ENCODE measurements around the gene ZNF554. TPM values are rescaled to one million over a fixed set of nuclear protein-coding genes. Genes with fewer than 3 reads are reported as not detected.

ZNF554 gene
- 1 to 10 TPM; 2.3 to 9.8 (median 5.6) TPM for total RNA-seq

- H3K4me1 ChIP-seq: peaks cover 18% of the 10 kb centered on the region
- WGBS: 1% methylated on average over 16 of the region's 64 CpGs
These were observed at the start of gene ZNF554 for GRCh38 chr19:2819540-2820111. TSS of gene ZNF554 (plus strand) at chr19:2819868. CDS start at chr19:2820072, 204 bp downstream.

GRCh38 chr19:2770055-2771013 is 49.3 kb upstream of the ZNF554 start:
- TF ChIP-seq EP300 (IDR thresholded peaks at IDR 0.05): no peak
- no peak for TF ChIP-seq POLR2A (IDR thresholded peaks at IDR 0.05)
- no peak for TF ChIP-seq CTCF (IDR thresholded peaks at IDR 0.05)
- TF ChIP-seq POLR2AphosphoS5 (IDR thresholded peaks at IDR 0.05): no peak
- Histone ChIP-seq H3K27ac (no peak overlapping the region), H3K4me1 (peaks cover 16% of the 10 kb centered on the region), H3K36me3 (peaks cover 37% of the 10 kb centered on the region), H3K27me3 (no peaks in the 10 kb centered on the region), H3K9me3 (no peaks in the 10 kb centered on the region), H3K4me3 (no peak overlapping the region)
- 74% methylated on average over 29 of the region's 40 CpGs for WGBS
- no peak for DNase-seq (ENCODE audit: low spot score in 2 of 2)

More at GRCh38 chr19:2819540-2820111, at the start of gene ZNF554:
- DNase-seq (ENCODE audit: low spot score in 2 of 2): peak; percentile 97 to 98
- peak within 1 kb of the TSS; percentile 59 for H3K27ac ChIP-seq
- H3K9me3 ChIP-seq: no peaks in the 10 kb centered on the region
- H3K36me3 ChIP-seq: peaks cover 7% of the 10 kb centered on the region
- no peaks in the 10 kb centered on the region for H3K27me3 ChIP-seq
- peak within 1 kb of the TSS; percentile 100 for H3K4me3 ChIP-seq
- TF ChIP-seq CTCF (IDR thresholded peaks at IDR 0.05) (peak; percentile 91 to 97), POLR2A (IDR thresholded peaks at IDR 0.05) (no peak)

- H3K27ac ChIP-seq: no peak overlapping the region
- peaks cover 19% of the 10 kb centered on the region for H3K4me1 ChIP-seq
- TF ChIP-seq POLR2A (IDR thresholded peaks at IDR 0.05) (no peak), CTCF (IDR thresholded peaks at IDR 0.05) (no peak), EP300 (IDR thresholded peaks at IDR 0.05) (no peak), POLR2AphosphoS5 (IDR thresholded peaks at IDR 0.05) (no peak)
- peaks cover 23% of the 10 kb centered on the region for H3K36me3 ChIP-seq
- no peak for DNase-seq (ENCODE audit: low spot score in 2 of 2)
- no peaks in the 10 kb centered on the region for H3K9me3 ChIP-seq
- WGBS: 85% methylated on average over 25 of the region's 29 CpGs
- H3K27me3 ChIP-seq: no peaks in the 10 kb centered on the region
- H3K4me3 ChIP-seq: no peak overlapping the region
These were observed 47.6 kb upstream of the ZNF554 start for GRCh38 chr19:2771786-2772674.

GRCh38 chr19:2774083-2774679 is 45.5 kb upstream of the ZNF554 start:
- Histone ChIP-seq H3K36me3 (peaks cover 14% of the 10 kb centered on the region), H3K4me3 (no peak overlapping the region), H3K27ac (no peak overlapping the region), H3K4me1 (peaks cover 22% of the 10 kb centered on the region), H3K27me3 (no peaks in the 10 kb centered on the region), H3K9me3 (no peaks in the 10 kb centered on the region)
- WGBS: 84% methylated on average over 30 of the region's 32 CpGs
- TF ChIP-seq EP300 (IDR thresholded peaks at IDR 0.05) (no peak), CTCF (IDR thresholded peaks at IDR 0.05) (no peak), POLR2AphosphoS5 (IDR thresholded peaks at IDR 0.05) (no peak)
- DNase-seq (ENCODE audit: low spot score in 2 of 2): no peak

Data from suprapubic skin (tissue), 4 donors.